HepG2 (cell line): ENCODE data around the gene ELK1.

Source experiments
- CBX5 ChIP-seq: sonication (generic); formaldehyde crosslinking; IDR thresholded peaks from 2 replicates; pipeline ENCODE4 v1.4.0; 2020; ENCODE audit warnings: missing genetic modification reagents, borderline replicate concordance
- HCFC1 ChIP-seq: fragments of 150-350 bp; IDR thresholded peaks from 2 replicates; pipeline ENCODE4 v1.6.1; 2014; ENCODE audit warnings: low read depth, low read length

DNA sequence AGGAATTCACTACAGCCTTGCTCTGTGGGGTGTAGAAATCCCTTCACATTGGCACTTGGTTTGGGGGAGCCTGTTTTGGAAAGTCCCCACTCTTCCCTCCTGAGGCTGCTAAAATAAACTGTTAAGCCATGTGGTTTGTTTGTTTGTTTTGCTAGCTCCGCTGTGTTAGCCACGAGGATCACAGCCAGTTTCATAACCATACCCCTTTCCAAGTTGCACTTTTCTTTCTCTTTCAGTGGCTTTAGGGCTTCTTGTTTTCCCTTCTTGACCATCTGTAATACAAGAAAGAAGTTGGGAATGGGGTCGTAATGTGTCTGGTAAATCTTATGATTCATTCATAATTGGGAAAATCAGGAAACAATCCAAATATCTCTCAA is 33.5 kb upstream of the ELK1 start:
- TF ChIP-seq CBX5 (CRISPR knock-in tag), result no peak
- no peak for TF ChIP-seq HCFC1
